Activated T-cell treated with anti-CD3 and anti-CD28 coated beads for 1 hour (primary cell): ENCODE results near the gene PTPRU.

ENCODE experiments used
- DNase-seq: peaks from one replicate; pipeline ENCODE4 v3.0.0-alpha.2; 2020; ENCODE audit warnings: low read depth

The PTPRU gene

DNA sequence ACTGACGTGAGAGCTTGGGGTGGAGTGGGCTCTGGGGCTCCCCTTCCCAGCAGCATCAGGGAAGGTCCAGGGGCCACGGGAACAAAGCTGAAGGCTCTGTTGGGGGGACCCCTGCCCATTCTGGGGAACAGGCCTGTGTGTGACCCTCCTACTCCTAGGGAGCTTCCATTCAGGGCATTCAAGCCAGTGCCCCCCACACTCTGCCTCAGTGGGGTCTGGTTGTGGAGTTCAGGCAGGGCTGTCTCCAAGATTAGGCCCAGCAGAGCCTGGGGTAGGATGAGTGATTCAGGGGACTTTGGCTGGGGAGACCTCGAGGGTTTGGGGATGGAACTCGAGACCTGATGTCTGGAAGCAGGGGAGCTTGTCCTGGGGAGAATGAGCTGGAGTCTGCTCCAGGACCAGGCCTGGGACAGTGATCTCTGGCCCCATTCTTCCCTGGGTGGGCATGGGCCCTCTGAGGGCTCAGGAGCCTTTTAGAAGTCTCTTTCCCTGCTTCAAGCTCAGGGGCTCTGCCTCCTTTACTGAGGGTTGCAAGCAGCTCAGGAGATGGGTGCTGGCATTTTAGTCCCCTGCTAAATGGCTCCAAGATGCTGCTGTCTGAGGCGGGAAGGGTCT is 81.7 kb downstream of the PTPRU start:
- no peak for DNase-seq

DNA sequence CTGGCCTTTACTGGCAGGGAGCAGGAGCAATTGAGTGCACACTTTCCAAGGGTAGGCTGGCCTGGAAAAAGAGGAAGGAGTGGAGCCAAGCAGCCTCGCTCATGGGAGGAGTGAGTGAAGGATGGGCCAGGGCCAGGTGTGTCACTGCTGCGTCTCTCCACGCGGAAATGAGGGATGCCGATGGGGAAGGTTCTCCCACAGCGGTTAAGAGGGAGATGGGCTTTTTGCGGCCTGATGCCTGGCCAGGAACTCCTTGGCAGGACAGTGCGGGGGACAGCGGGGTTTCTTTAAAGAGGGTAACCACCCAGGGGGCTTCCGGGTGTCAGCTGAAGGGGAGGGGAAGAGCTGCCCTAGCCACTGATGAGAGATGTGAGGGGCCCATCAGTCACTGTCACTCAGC is 82.4 kb downstream of the PTPRU start:
- DNase-seq = no peak

DNA sequence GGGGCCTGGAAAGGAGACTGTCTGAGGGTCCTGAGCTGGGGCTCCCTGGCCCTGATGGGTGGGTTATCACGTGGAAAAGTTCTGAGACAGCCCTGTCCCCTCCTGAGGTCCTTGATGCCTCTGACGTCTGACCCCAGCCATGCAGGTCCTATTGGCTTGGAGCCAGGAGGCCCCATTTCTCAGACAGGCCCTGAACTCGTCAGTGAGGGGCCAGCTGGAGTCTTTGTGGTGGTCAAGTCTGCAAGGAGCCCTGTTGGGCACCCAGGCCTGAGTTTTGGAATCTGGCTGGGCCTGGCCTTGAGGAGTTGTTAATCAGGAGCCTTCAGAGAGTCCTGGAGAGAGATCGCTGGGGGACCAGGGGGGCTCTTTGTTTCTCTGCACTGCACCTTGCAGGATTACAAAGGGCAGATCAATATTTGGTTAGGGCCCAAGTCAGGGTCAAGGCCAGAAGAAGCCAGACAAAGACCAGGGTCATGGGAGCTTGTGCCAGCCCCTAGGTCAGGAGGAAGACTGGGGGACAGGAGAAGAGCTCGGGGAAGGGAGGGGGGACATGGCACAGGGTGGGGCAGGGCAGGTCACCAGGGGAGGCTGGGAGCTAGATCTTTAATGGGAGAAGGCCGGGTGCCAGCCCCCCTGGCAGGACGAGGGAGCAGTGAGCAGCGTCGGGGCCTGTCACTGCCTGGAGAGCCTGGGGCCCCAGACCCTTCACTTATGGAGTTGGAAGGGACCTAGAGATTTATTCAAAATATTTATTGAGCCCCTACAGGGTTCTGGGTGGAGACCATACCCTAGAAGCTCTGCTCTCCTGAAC is 83.2 kb downstream of the PTPRU start:
- DNase-seq = no peak

DNA sequence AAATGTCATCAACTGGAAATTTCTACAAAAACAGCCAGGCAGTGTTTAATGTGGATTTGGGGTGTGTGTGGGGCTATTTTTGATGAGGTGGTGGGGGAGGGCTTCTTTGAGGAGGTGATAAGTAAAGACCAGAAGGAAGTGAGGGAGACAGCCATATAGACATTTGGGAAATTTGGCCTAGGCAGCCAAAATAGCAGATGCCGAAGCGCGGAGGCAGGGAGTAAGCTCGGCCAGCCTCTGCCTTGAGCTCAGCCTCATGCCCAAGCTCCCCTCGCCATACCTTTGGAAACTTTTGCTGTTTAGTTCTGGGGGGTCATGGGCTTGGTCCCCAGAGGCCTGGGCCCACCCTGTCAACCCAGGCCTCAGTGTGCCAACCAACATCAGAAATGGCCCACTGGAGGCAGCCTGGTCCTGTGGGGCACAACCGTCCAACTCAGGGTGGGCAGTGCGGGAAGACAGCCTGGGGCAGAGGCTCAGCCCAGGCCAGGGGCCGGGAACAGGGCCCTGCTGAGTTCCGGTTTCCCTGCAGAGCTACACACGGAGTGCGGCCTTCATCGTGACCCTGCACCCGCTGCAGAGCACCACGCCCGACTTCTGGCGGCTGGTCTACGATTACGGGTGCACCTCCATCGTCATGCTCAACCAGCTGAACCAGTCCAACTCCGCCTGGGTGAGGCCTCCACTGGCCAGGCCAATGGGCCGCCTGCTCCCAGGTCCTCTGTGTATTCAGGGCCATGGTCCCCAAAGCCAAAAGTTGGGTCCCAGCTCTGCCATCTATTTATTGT is 84.0 kb downstream of the PTPRU start:
- DNase-seq = no peak

DNA sequence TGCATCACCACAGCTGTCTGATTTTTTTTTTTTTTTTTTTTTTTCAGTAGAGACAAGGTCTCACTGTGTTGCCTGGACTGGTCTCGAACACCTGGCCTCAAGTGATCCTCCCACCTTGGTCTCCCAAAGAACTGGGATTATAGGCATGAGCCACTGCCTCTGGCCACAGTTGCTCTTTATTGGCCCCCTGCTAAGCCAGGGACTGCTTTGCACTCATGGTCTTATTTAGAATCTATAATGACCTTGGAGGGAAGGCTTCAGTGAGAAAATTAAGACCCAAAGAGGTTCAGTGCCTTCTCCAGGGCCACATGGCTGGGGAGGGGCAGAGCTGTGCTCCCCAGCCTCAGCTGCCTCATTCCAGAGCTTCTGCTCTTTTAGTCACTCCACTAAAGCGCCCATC is 84.9 kb downstream of the PTPRU start:
- no peak for DNase-seq

DNA sequence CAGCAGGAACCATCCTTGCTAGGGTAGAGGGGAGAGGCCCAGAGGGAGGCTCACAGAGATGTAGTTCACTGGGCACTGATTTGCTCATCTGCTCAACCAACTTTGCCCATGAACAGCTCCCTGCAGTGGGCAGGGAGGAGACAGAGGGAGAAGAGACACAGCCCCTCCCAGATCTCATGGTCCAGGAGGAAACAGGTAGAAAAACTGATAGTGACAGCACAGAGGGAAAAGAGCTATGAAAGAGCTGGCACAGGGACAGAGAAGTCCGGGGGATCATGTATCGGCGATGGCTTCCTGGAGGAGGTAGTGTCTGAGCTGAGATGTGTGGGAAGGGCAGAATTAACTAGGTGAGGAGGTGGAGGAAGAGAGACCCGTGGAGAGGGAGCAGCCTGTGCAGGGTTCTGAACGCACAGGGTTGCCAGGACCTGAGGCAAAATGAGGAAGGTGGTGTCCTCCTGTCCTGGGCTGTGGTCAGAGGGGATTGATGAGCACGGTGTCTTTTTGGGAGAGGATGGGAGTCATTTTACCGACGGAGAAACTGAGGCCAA is 85.9 kb downstream of the PTPRU start:
- no peak for DNase-seq

DNA sequence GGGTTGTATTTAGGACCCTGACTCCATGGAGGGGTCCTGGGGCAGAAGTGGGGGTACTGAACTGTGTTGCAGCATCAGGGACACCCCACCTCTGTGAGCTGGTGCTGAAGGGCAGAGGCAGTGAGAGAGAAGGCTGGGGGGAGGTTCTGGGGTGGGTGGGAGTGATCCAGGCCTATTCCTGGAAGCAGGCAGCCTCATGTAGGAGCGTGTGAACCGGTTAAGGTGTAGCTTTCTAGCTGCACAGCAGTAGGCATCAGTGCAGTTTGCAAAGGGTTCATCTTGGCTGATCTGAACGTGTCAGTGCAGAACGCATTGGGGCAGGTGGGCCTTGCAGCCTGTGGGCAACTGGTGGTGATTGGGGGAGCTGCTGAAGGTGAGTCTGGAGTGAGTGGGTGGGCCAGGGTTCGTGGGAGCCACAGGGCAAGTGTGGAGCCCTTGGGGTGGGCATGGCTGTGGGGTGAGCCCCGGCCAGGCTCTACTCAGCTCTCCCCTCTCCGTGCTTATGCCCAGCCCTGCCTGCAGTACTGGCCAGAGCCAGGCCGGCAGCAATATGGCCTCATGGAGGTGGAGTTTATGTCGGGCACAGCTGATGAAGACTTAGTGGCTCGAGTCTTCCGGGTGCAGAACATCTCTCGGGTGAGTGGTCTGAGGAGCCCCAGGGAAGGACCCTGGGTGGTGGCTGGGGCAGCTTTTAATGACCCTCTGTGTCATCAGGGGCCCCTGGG is 86.7 kb downstream of the PTPRU start:
- no peak for DNase-seq

DNA sequence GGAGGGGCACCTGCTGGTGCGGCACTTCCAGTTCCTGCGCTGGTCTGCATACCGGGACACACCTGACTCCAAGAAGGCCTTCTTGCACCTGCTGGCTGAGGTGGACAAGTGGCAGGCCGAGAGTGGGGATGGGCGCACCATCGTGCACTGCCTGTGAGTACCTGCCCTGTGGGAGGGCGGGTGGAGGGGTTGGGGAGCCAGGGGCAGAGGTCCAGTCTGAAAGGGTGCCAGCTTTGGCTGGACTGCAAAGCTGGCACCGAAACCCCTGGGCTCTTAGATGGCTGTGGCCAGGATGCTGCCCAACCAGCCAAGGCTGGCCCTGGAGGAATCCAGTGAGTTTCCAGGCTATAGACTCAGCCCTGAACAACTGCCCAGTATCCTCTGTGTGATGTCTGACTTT is 87.3 kb downstream of the PTPRU start:
- no peak for DNase-seq

DNA sequence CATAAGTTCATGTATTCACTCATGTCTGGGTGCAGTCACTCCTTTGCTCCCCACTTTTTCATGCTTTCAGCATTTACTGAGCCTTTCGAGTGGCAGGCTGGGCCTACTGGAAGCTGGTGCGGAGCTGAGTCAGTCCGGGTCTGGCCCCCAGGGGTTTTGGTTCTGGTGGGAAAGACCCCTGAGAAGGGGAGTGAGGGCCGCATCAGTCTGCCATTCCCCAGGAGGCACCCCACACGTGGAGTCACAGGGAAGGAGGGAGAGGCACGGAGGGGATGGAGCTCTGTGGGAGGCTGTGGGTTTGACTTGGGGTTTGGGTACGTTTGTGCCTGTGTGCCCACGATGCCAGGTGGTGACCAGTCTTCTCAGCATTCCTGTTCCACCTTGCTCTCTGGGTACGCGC is 87.9 kb downstream of the PTPRU start:
- no peak for DNase-seq

DNA sequence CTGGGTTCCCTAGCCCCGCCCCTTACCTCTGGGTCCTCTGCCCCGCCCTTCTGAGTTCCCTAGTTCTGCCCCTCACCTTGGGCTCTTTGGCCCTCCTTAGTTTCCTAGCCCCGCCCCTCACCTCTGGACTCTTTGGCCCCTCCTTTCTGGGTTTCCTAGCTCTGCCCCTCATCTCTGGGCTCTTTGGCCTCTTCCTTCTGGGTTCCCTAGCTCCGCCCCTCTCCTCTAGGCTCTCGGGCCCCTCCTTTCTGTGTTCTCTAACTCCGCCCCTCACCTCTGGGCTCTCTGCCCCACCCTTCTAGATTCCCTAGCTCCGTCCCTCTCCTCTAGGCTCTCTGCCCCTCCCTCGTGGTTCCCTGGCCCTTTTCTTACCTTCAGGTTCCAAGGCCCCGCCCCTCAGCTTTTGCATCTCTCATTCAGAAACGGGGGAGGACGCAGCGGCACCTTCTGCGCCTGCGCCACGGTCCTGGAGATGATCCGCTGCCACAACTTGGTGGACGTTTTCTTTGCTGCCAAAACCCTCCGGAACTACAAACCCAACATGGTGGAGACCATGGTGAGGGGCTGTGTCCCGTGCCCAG is 88.5 kb downstream of the PTPRU start:
- DNase-seq = no peak

DNA sequence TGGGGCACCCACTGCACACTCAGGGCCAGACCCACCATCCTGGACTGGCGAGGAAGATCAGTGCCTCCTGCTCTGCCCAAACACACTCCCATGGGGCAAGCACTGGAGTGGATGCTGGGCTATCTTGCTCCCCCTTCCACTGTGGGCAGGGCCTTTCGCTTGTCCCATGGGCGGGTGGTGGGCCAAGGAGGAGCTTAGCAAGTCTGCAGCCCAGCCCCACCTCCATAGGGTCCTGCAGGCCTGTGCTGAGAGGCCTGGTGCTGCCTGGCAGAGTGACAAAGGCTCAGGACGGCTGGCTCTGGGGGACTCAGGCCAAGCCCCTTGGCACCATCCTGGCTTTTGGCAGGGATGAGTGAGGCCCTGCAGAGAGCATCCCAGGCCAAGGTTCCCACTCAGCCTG is 89.4 kb downstream of the PTPRU start:
- DNase-seq = no peak

DNA sequence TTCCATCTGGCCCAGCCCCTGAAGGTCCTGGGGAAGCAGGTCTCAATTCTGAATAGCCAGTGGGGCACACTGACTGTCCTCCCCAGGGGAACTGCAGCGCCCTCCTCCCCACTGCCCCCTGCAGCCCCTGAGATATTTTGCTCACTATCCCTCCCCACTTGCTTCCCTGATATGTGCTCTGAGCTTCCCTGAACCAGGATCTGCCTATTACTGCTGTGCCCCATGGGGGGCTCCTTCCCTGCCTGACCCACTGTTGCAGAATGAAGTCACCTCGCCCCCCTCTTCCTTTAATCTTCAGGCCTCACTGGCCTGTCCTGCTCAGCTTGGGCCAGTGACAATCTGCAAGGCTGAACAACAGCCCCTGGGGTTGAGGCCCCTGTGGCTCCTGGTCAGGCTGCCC is 89.8 kb downstream of the PTPRU start:
- DNase-seq = no peak

DNA sequence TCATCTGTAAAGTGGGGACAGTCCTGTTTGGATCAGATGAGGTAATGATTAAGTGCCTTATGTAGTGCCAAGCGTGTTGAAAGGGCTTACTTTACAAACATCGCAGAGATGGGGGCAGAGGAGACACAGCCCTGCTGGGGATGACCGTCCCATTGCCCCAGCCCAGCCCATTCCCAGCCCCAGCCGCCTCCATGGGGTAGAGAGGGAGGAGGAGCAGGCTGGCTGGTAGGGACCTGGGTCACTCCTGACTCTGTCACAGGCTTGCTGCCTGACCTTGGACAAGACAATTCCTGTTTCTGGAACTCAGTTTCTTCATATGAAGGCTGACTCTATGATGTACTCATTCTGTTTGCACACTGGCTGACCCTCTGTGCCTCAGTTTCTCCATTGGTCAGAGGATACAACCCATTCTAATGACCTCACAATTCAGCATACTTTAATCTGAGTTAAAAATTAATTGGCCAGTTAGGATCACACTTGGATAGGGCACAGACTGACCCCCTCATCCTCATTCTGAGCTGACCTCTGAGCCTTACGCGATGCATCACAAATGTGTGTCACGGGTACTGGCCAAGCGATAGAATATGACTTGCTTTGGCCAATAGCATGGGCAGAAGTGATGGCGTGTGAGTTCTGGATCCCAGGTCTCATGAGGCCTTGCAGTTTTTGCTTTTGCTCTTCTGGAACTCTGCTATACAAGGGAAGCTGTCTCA is 91.1 kb downstream of the PTPRU start:
- no peak for DNase-seq

DNA sequence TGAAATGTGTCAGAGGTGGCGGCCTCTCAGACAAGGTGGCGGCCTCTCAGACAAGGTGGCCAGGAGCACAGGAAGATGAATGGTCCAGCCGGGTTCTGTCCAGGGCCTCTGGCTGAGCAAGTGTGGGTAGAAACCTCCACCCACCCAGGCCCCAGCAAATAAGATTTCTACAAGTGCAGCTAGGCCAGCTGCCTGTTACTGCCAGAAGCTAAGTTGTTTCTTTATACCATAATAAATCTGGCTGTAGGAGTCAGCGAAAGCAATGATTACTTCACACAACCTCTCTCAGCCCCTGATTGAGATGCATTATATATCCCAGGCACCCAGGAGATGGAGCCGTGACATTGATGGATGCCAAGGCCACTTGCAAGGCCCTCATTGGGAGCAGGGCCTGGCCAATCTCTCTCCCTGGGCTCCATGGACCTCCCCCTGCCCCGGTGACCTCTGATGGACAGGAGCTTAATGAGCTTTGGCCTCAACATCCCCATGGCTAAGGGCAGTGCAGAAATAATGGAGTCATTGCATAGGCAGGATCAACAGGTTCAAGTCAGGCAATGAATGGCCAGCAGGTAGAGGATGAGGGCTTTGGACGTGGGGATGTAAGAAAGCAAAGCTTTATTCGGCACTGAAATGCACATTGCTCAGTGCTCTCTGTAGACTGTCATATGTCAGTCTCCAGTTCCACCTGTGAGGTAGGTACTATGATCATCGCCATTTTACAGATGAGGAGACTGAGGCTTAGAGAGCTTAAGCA is 92.9 kb downstream of the PTPRU start:
- no peak for DNase-seq

DNA sequence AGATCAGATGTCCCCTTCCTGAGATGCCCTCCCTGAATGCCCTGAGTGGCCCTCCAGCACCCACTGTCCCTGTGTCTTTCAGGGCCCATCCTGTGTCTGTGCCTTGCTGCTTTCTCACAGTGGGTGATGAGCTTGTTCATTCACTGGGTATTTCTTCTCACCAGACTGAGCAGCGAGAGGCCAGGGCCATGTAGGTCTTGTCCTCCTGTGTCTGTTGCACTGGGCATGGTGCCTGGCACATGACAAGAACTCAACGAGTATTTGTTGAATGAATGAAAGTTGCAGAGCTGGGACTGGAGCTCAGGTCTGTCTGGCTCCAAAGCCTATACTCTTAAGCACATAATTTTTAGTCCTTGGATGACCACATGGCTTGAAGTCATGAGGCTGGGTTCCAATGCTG is 93.8 kb downstream of the PTPRU start:
- no peak for DNase-seq

DNA sequence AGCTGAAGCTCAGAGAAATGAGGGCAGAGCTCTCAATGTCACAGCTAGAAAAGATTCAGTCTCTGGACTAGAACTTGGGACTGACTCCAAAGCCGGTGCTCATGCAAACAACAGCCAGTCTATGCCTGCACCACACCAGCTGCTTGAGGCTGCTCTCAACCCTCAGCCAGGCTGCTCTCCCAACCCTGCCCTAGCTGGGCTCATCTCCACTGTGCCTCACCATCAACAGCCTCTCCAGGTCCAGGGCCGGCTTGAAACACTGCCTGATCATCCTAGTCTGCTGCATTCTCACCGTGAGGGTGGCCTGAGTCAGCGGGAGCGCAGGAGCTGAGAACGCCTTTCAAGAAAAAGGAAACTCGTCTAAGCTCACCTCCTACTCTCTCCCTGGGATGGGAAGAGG is 94.5 kb downstream of the PTPRU start:
- no peak for DNase-seq

DNA sequence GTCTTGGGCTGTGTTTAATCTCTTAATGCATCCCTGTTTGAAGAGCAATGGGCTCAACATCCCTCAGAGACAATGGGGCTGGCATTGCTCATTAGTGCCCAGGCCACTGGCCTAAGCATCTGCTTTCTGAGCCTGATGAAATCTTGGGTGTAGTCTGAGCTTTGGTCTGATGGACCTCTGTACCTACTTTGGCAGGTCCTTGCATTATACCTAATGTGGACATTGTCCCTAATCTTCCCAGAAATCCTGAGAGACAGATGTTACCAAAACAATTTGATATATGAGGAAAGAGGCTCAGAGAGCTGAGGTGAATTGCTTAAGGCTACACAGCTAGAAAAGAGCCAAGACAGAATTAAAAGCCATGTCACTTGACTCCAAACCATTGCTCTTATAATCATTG is 95.0 kb downstream of the PTPRU start:
- DNase-seq = no peak

DNA sequence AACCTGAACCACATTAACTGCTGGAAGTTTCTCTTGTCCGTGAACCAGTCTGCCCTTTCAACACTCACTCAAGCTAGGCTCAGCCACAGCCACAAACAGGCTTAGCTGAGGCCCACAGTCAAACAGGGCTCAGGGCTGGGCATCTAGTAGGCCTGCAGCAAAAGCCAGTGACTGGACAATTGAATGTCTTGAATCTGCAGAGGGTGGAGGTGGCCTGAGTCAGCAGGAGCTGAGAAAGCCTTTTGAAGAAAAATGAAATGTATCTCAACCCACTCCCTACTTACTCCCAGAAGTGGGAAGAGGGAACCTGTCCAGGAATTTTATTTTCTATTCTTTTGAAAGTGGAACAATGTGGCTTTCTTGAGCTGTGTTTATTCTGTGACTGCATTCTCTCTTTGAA is 95.4 kb downstream of the PTPRU start:
- DNase-seq = no peak

DNA sequence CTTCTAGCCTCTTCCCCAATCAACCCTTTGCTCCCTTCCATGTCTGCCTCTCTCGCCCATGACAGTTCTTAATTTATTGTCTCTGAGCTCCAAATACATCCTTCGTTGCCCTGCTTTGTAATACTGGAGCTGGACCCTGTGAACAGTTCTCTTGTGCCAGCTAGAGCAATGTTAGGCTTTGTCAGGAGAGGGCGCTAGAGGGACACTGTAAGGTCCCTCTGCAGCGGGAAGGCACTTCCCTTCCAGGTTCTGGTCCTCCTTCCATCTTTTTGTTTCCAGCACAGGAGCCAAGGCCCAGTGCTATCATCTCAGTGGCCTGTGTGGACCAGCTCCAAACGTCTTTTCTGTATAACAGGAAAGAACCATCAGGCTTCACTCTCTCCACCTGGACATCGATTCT is 95.9 kb downstream of the PTPRU start:
- no peak for DNase-seq

DNA sequence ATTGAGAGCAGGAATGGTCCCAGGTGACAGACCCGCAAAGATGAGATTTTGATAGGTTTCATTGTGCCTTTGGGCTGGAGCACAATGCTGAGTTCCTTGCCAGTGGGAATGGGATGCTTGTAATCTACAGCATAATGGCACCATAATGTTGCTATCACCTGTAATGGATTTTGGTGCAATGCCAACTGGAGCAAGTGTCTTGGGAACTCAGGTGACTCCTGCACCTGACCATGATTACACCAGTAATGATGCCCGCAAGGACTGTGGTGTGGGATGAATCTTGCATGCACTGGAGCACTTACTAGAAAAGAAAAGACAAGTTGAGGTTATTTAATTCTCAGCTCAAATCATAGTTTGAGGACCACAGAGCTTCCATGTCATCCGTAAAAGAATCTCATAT is 96.7 kb downstream of the PTPRU start:
- DNase-seq = no peak

DNA sequence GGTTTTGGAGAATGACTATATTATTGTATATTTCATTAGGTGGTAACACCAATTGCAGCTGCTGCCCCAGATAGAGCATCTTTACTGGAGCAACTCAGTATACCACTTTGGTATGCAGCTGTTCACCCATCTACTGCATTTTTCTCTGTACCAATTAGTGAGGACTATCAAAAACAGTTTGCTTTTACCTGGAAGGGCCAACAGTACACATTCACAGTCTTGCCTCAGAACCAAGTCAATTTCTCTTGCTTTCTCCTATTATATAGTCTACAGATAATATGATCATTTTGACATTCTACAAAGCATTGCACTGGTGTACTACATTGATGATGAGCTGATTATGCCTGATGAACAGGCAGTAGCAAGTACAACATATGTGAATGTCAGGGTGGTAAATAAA is 99.3 kb downstream of the PTPRU start:
- no peak for DNase-seq
